ENCODE measurements around the gene SSNA1.

SSNA1 gene

DNA sequence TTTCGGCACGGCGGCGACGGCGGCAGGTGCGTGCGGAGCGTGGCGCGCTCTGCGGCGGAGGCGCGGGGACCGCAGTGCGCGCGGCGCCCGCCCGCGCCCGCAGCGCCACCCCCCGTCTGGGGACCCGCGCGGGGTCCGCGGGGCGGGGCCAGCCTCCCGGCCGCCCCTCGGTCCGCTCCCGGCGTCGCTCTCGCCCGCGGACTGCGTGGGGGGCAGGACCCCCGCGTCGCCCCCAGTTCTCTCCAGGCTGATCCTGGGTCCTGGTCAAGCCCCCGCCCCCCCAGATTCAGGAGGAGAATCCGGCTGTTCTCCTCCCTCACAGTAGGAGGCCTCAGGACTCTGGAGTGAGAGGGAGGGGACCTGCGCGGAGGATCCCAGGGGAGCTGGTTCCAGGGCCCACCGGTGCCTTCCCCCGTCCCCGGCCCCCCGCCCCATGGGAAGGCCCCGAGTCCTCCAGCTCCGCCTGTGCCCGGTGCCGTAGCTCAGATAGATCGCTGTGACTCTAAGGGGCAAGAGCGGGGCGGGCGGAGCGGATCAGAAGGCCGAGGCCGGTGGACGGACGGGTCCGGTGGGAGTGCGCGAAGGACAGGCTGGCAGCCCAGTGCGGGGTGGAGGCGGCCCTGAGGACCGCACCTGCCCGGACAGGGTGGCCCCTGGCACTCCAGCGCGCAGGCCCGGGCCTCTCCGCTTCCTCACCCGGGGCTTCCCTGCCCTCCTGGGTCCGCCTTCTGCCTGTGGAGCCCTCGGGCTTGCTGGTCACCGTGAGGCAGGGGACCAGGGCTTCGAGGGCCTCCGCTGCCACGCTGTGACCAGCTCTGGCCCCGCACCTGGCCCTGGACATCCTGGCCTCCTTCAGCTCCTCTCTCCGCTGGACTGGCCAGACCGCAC lies 34.0 kb downstream of the SSNA1 start, which contains the start of gene RNF208:
Gene RNF208 (minus strand): TSS at position 51 of the 888 bp plus-strand sequence. CDS start 1,028 bp downstream, outside the sequence.
- no peak for FAIRE-seq

DNA sequence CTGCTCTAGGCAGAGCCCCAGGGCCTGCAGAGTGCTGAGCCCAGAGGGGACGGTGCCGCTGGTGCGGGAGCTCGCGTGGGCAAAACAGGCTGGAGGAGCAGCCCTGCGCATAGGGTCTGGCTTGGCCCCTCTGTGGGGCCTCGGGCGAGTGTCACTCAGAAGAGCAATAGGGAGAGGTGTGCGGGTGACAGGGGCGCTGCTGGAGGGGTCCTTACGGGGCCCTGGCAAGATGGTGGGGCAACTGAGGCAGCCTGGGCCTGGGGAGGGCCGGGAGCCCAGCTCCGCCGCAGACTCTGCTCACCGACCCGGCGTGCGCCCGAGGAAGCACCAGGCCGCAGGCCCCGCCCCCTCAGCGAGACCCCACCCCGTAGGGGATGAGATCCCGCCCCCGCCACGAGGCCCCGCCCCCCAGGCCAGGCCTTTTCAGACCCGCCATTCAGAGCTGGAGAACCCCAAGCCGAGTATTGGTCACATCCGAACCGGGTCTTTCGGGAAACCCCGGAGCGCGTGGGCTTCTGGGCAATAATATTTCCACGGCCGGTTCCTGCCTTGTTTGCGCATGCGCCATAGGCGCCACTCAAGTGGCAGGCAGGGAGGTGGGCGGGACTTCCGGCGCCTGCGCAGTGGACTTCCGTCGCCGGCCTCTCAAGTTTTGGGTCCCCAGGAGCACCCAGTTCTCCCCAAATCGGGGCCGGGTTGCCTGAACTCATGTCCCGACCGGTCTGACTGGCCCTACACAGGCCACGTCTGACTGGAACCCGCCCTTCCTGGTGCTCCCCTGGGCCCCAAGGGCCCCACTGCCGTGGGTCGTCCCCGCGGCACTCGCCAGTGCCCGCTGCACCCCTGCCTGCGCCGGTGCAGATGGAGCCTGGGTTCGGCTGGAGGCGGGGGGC lies 34.8 kb downstream of the SSNA1 start:
- FAIRE-seq, result peak; percentile 67

DNA sequence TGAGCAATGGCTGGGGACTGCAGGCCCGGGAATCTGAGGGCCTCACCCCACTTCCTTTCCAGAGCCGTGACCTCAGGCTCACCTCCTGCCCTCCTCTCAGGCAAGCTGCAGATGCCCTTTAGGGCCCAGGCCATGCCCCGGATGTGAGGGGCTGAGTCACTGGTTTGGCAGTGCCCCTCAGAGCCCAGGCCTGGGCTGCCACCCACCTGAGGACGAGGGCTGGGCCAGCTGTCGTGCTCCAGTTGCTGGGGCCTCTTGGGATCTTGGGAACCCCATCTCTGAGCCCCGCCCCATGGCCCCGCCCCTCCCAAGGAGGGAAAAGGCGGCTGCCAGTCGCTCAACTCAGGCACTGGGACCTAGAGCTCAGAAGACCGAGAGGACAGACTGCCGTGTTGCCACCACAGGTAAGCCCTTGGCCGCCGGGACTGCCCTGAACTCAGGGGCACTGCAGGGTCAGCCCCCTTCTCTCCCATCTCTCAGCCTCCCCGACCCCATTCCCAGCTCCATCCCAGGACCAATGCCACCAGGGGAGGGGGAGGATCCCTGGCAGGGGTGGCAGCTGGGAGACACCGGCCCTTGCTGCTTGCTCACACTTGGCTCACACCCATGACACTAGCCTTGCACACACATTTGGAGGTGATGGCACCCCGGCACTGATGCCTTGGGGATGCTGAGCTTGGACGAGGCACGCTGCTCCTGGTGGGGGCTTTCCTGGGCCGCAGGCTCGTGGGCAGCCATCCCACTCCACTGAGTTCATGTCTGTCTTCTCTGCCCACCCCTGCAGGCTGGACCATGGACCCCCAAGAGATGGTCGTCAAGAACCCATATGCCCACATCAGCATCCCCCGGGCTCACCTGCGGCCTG lies 36.6 kb downstream of the SSNA1 start, which contains the start of gene CYSRT1:
Gene CYSRT1 (plus strand): TSS at position 345 of the 865 bp plus-strand sequence. CDS start 448 bp downstream, at position 793.
- FAIRE-seq, result no peak

DNA sequence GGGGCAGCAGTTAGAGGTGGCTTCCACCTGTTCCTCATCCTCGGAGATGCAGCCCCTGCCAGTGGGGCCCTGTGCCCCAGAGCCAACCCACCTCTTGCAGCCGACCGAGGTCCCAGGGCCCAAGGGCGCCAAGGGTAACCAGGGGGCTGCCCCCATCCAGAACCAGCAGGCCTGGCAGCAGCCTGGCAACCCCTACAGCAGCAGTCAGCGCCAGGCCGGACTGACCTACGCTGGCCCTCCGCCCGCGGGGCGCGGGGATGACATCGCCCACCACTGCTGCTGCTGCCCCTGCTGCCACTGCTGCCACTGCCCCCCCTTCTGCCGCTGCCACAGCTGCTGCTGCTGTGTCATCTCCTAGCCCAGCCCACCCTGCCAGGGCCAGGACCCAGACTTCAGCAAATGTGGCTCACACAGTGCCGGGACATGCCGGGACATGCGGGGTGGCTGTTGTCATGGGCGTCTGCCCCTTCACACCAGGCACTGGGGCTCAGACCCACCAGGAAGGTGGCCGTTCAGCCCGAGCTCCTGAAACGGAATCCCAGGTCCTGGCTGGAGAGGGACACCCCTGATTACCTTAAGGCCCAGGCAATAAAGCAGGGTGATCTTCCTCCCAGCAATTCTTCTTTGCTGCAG lies 37.3 kb downstream of the SSNA1 start:
- FAIRE-seq, result no peak

DNA sequence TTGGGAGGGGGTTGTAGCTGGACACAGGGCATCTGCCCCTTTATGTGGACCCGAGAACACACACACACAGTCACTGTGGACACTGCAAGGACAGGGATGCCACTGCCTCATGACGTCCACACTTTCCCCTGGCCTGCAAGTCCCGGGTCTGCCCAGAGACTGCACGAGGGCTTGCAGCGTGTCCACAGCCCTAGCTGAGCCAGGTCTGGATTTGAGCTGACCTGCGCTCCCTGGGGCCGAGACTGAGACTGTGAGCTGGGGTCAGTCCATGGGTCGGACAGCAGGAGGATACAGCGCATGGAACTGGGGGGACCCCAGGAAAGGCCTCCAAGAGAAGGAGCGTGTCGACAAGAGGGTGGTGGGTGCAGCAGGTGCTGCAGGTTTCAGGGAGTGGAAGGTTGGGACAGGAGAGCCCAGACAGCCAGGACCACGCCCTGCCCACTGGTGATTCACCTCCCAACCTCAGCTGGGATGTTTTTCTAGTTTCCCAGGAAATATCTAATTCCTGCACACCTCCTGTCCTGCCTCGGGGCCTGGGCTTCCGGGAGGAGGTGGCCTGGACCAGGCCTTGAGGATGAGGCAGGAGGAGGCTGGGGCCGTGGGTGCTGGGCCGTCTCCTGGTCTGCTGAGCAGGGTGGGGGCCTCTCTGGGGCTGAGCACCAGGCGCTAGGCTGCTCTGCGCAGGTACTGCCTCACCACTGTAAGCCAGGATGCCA lies 38.0 kb downstream of the SSNA1 start:
- no peak for FAIRE-seq

DNA sequence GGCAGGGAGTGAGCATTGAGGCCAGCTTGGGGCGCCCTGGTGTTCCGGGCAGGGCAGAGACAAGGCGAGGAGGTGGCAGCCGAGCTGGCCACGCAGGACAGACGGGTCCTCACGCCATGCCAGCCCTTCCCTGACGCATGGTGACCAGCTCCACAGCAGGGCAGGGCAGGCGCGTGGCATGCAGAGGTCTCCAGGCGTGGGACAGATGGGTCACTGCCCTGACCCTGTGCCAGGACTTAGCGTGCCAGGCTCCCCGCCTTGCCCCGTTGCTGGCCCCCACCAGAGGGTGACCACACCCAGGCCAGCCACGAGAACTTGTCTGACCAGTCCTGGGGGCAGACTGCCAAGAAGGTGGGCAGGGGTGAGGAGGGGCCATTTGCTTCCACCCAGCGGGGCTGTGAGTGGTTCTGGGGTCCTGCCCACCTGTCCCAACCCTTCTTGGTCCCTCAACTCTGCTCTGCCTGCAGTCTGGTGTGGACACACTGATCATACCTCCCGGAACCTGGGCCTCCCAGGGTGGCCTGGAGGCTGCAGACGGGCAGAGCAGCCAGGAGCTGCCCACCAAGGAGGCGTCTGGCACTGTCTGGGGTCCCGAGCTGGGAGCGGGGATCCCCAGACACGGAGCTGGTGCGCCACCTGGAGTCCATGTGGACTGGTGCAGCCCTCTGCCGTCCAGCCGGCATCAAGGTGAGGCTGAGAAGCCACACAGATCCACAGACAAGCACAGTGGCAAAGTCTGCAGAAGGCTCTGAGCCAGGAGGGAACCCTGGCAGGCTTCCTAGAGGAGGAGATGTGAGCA lies 38.8 kb downstream of the SSNA1 start, which contains the start of gene RNF224:
Gene RNF224 (plus strand): TSS at position 449 of the 799 bp plus-strand sequence. CDS start 834 bp downstream, outside the sequence.
- FAIRE-seq, result no peak

DNA sequence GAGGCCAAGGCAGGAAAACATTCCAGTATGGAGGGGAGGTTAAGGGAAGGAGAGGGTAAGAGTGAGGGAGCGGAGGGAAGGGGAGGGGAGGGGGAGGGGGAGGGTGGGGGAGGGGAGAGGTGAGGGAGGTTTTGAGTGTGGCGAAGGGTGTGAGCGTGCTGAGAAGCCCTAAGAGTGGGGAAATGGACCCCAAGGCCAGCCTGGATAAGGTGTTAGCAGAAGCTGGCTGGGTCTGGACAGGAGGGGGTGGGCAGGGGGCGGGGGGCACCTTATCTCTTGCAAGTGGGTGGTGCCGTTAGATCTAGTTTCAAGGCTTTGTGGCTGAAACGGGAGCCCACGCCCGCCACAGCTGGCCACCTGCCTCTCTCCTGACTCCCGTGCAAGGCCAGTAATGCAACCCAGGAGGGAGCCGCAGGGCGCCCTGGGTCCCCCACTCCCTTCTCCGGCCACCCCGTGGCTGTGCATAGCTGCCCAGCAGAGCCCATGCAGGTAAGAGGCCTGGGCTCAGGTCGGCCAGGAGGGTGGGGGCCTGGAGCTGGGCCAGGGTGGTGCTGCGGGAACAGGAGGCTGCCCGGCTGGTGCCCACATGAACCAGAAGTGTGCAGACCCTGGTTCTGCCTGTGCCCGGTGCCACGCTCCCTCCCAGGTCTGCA lies 39.5 kb downstream of the SSNA1 start:
- no peak for FAIRE-seq

DNA sequence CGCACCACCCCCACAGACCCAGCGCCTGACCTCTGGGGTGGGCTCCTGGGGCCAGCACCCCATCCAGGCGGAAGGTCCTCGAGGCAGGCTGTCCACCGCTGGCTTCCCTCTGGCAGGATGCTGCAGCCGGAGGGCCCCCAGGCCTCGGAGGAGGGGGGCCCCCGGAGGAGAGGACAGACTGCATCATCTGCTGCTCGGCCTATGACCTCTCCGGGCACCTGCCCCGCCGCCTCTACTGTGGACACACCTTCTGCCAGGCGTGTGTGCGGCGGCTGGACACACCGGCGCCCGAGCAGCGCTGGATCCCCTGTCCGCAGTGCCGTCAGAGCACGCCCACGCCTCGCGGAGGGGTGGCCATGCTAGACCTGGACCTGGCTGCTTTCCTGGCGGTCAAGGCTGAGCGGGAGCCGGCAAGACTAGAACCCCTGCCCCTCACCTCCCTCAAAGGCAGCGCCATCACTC lies 40.1 kb downstream of the SSNA1 start:
- FAIRE-seq, result no peak

DNA sequence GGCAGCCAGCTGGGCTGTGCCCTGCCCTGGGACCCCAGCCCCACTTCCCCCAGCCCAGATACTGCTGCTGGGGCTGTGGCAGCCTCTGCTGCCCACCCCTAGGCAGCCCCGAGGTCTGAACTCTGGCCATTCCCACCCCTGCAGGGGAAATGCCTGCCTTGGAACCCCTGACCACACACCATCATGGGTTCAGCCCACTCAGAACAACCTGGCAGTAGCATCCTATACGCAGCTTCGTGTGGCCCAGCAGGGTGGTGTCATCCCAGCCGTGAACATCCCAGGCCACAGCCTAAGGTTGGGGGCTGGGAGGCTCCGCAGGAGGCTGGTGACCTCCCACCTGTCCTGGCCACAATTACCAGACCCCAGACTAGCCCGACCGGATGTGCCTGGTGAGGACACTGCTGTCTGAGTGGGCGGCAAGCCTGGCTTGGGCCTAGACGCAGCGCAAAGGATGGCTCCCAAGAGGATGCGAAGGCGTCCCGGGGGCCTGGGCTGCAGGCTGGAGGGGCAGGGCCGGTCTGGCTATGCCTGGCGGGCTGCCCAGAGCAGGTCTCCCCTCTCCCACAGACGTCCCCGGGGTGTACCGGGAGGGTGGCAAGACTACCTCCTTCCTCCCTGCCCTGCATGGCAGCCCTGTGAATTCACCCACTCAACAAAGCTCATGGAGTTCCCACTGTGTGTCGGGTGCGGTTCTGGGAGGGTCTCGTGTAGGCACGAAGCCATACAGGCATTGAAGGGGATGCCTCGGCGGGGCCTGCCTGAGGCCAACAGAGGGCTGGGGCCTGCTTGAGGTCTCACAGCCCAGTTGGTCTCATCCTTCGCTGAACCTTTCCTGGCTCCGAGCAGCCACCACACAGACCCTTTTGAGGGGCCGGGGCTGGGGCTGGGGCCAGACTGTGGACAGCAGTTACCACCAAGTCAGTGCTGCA lies 40.8 kb downstream of the SSNA1 start:
- no peak for FAIRE-seq

DNA sequence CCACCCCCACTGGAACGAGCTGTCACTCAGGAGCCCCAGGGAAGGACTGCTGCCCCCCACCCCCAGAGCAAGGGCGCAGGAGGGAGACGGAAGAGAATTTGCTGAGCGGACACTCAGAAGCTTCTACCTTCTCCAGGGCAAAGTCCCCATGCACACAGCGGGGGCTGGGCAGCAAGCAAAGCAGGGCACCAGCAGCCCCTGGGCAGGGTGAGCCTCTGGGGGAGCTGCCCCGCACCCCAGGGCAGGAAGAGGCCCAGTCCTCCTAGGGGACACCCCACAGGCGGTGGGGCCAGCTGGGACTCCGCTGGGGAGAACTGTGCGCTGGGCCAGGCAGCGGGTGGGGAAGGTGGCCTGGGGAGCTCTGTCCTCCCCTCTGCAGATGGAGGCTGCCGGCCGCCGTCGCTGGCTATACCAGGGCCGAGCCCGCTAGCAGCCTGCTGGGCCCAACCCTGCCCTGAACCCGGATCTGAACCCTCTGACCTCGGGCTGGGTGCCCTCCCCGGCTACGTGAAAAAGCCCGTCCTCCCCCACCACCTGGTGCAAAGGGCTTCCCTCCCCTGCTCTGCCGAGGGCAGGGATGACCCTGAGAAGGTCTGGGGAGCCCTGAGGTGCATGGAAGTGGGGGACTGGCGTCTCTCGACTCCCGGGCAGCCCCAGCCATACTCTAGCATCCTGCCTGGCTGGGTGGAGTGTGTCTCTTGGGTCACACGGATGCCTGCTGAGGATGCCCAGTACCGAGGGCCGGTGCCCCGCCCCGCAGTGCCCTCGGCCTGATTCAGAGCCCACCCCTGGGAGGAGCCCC lies 41.6 kb downstream of the SSNA1 start:
- no peak for FAIRE-seq

DNA sequence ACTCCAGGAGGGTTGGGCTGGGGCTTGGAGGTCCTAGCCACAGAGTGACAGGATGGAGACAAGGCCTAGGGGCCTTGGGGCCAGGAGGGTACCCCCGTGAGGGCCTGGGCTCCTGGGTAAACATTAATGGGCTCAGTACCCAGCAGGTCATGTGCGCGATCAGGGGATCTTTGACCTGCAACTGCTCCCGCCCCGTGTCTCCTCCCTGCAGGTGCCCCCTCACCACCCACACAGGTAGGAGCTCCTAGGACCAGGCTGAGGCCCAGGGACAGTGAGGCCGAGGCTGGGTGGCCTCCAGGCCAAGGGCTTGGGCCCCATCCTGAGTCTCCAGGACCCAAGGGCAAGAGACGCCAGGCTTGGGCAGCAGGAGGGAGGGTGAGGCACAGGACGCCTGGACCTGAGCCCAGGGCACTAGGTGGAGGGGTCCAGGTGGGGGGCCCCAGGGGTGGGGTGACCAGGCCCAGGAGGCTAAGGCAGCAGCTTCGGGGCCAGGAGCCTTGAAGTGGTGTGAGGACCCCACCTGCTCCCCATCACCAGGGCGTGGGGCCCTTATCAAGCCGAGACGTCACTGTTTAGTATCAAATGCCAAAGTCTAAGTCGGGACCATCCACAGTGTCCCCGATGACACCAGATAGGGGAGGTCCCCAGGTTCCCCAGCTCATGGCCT lies 42.4 kb downstream of the SSNA1 start, which contains the start of gene SLC34A3:
Gene SLC34A3 (plus strand): TSS at position 197 of the 667 bp plus-strand sequence. CDS start 802 bp downstream, outside the sequence.
- no peak for FAIRE-seq

DNA sequence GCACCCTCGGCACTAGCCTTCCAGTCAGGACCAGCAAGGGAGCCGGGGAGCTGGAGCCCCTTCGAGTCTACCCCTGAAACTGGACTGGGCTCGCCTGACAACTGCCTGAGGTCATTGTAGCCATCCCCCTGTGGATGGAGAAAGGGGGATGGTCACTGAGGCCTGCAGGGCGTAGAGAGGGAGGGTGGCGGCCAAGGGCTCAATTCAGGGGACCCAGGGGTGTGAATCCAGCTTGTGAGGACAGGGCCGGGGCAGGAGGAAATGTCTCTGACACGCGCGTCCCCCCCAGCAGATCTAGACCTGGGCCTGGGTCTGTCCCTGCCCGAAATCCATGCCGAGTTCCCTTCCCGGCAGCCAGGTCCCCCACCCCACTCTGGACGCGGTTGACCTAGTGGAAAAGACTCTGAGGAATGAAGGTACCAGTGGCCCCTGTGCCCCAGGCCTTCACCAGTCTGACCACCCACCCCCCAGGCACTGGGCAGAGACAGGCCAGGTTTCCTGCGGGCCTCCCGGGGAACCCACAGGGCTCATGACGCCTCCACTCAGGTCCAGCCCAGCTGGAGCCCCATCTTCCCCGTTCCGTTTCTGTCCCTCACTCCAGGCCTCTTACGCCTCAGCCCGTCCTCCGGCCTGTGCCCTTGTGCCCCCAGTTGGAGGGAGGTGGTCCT lies 43.0 kb downstream of the SSNA1 start:
- FAIRE-seq, result no peak

DNA sequence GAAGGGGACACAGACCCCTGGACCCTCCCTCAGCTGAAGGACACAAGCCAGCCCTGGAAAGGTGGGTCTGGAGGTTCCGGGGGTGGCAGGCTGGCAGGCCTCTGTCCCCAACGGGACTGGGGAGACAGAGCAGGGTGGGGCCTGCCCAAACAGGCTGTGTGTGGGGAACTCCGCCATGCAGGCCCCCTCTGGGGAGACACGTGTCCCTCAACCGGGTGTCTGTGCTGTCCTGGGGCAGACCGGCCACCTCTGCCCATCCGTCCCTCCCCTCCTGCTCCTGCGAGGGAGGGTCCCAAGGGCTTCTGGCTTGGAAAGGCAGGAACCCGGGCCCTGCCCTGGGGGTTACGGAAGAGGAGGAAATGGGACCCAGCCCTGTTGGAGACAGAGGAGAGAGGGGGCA lies 43.6 kb downstream of the SSNA1 start:
- FAIRE-seq, result no peak

DNA sequence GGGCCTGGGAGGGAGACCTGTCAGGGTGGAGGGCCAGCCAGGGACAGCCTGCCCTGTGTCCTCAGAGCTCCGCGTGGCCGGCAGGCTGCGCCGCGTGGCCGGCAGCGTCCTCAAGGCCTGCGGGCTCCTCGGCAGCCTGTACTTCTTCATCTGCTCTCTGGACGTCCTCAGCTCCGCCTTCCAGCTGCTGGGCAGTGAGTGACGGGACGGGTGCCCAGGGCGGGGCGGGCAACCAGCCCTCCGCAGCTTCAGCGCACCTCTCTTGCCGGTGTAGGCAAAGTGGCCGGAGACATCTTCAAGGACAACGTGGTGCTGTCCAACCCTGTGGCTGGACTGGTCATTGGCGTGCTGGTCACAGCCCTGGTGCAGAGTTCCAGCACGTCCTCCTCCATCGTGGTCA lies 44.0 kb downstream of the SSNA1 start:
- FAIRE-seq, result no peak

DNA sequence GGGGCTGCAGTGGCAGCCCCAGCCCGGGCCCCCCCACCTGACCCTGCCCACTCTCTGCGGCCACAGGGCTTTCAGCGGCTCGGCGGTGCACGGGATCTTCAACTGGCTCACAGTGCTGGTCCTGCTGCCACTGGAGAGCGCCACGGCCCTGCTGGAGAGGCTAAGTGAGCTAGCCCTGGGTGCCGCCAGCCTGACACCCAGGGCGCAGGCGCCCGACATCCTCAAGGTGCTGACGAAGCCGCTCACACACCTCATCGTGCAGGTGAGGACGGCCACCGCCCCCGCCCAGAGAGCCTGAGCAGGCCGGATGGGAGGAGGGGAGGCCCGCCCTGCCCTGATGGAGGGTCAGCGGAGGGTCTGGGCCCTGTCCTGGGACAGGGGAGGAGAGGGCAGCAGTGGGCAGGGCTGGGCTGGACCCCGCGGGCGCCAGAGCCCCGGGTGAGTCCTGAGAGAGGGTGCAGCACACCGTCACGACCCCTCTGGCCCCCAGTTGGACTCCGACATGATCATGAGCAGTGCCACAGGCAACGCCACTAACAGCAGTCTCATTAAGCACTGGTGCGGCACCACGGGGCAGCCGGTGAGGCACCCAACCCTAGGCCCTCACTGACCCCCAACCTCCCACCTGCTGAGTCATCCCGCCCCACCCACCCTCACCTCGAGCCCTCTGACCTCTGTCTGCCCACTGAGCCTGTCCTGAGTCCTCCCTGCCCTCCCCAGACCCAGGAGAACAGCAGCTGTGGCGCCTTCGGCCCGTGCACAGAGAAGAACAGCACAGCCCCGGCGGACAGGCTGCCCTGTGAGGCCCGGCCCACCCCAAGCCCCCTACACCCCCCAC lies 44.9 kb downstream of the SSNA1 start:
- no peak for FAIRE-seq
